NCI-H1105 (cell line): Measurements from ENCODE around the gene BDKRB2.

Experiments used
- DNase-seq: peaks from one replicate; lab custom pipeline; 2025; lab: John Stamatoyannopoulos, UW

BDKRB2 gene

GRCh38 chr14:96198430-96199130, 6.1 kb upstream of the BDKRB2 start:
- DNase-seq = no peak

GRCh38 chr14:96201157-96201556, 3.5 kb upstream of the BDKRB2 start:
- no peak for DNase-seq

- DNase-seq = no peak
Observed at GRCh38 chr14:96201965-96202364, 2.7 kb upstream of the BDKRB2 start.

- no peak for DNase-seq
Observed at GRCh38 chr14:96202441-96203094, 2.1 kb upstream of the BDKRB2 start.

- no peak for DNase-seq
Observed at GRCh38 chr14:96203116-96203515, 1.5 kb upstream of the BDKRB2 start.

GRCh38 chr14:96203635-96204034, 1.0 kb upstream of the BDKRB2 start:
- no peak for DNase-seq

GRCh38 chr14:96205059-96205977, 679 bp downstream of the BDKRB2 start:
- DNase-seq = no peak

GRCh38 chr14:96205978-96206360, 1.3 kb downstream of the BDKRB2 start:
- DNase-seq = no peak

- no peak for DNase-seq
Observed at GRCh38 chr14:96206461-96206860, 1.8 kb downstream of the BDKRB2 start.

GRCh38 chr14:96207686-96208085, 3.0 kb downstream of the BDKRB2 start:
- no peak for DNase-seq

GRCh38 chr14:96208739-96209138, 4.1 kb downstream of the BDKRB2 start:
- no peak for DNase-seq

GRCh38 chr14:96212140-96212539, 7.5 kb downstream of the BDKRB2 start:
- no peak for DNase-seq

- DNase-seq = no peak
Observed at GRCh38 chr14:96212896-96213295, 8.3 kb downstream of the BDKRB2 start.

GRCh38 chr14:96213871-96214465, 9.3 kb downstream of the BDKRB2 start:
- DNase-seq = no peak

- DNase-seq = no peak
Observed at GRCh38 chr14:96214793-96215192, 10.2 kb downstream of the BDKRB2 start.

GRCh38 chr14:96215452-96216244, 11.0 kb downstream of the BDKRB2 start:
- DNase-seq = no peak

GRCh38 chr14:96216627-96217026, 12.0 kb downstream of the BDKRB2 start:
- no peak for DNase-seq

- no peak for DNase-seq
Observed at GRCh38 chr14:96217376-96217913, 12.8 kb downstream of the BDKRB2 start.

GRCh38 chr14:96221109-96221650, 16.5 kb downstream of the BDKRB2 start:
- no peak for DNase-seq

- no peak for DNase-seq
Observed at GRCh38 chr14:96221841-96222240, 17.2 kb downstream of the BDKRB2 start.
